Activated CD8-positive, alpha-beta memory T cell treated with anti-CD3 and anti-CD28 coated beads, Interleukin-2, amount 50 U/mL, for 48 hours (primary cell): ENCODE data around the gene ALDH9A1.

Source experiments
- DNase-seq: peaks from one replicate; pipeline ENCODE4 v3.0.0-alpha.2; 2020

ALDH9A1 gene

GRCh38 chr1:165616987-165617546 lies 81.3 kb downstream of the ALDH9A1 start:
- no peak for DNase-seq

GRCh38 chr1:165616054-165616612 lies 82.2 kb downstream of the ALDH9A1 start:
- no peak for DNase-seq
